ENCODE results near the gene CCDC148. TPM values are rescaled to one million over a fixed set of nuclear protein-coding genes. Genes with fewer than 3 reads are reported as not detected.
A peak's percentile ranks its signal among the peaks of the same experiment; 100 is the strongest.
"Not testable (repeated sequence)": the region's sequence is repeated elsewhere in the genome, so short reads cannot be mapped to it uniquely, and the experiment has no call there.

CCDC148 gene
- total RNA-seq, 1 donor from 2014 or later: 0.35 TPM

- DNase-seq (ENCODE audit: low spot score): no peak
Observed at GRCh38 chr2:158482594-158482993, 26.0 kb upstream of the CCDC148 start.

GRCh38 chr2:158481116-158481515 lies 24.6 kb upstream of the CCDC148 start:
- DNase-seq (ENCODE audit: low spot score): no peak

GRCh38 chr2:158478816-158479215 lies 22.3 kb upstream of the CCDC148 start:
- DNase-seq (ENCODE audit: low spot score): no peak

GRCh38 chr2:158478237-158478636 lies 21.7 kb upstream of the CCDC148 start:
- DNase-seq (ENCODE audit: low spot score): no peak

GRCh38 chr2:158477202-158477601 lies 20.6 kb upstream of the CCDC148 start:
- no peak for DNase-seq (ENCODE audit: low spot score)

GRCh38 chr2:158474526-158475011 lies 18.0 kb upstream of the CCDC148 start:
- DNase-seq (ENCODE audit: low spot score): not testable (repeated sequence)

GRCh38 chr2:158473719-158474392 lies 17.3 kb upstream of the CCDC148 start:
- DNase-seq (ENCODE audit: low spot score): no peak

GRCh38 chr2:158473300-158473699 lies 16.7 kb upstream of the CCDC148 start:
- not testable (repeated sequence) for DNase-seq (ENCODE audit: low spot score)

- DNase-seq (ENCODE audit: low spot score): not testable (repeated sequence)
Observed at GRCh38 chr2:158472829-158473228, 16.3 kb upstream of the CCDC148 start.

- no peak for DNase-seq (ENCODE audit: low spot score)
Observed at GRCh38 chr2:158467248-158467647, 10.7 kb upstream of the CCDC148 start.

GRCh38 chr2:158464426-158465281 lies 8.1 kb upstream of the CCDC148 start:
- no peak for DNase-seq (ENCODE audit: low spot score)

- no peak for DNase-seq (ENCODE audit: low spot score)
Observed at GRCh38 chr2:158463496-158464095, 7.0 kb upstream of the CCDC148 start.

GRCh38 chr2:158460632-158461297 lies 4.2 kb upstream of the CCDC148 start:
- DNase-seq (ENCODE audit: low spot score): no peak

GRCh38 chr2:158459161-158460003 lies 2.8 kb upstream of the CCDC148 start:
- DNase-seq (ENCODE audit: low spot score): no peak

- DNase-seq (ENCODE audit: low spot score): no peak
Observed at GRCh38 chr2:158458617-158458920, 2.0 kb upstream of the CCDC148 start.

GRCh38 chr2:158457826-158458616 lies 1.5 kb upstream of the CCDC148 start:
- peak; percentile 92 for DNase-seq (ENCODE audit: low spot score)

- peak; percentile 92 for DNase-seq (ENCODE audit: low spot score)
Observed at GRCh38 chr2:158457092-158457825, 706 bp upstream of the CCDC148 start.

- DNase-seq (ENCODE audit: low spot score): no peak
Observed at GRCh38 chr2:158443606-158444005, 12.9 kb downstream of the CCDC148 start.

- DNase-seq (ENCODE audit: low spot score): not testable (repeated sequence)
Observed at GRCh38 chr2:158439062-158439461, 17.5 kb downstream of the CCDC148 start.
